GM19035 (cell line): ENCODE measurements around the gene UBTF.

Experiments used
- ATAC-seq: cut with Tn5 transposase; IDR thresholded peaks from one replicate; pipeline ENCODE4 v1.9.1; 2021; ENCODE audit not compliant: unreplicated experiment

Gene UBTF

DNA sequence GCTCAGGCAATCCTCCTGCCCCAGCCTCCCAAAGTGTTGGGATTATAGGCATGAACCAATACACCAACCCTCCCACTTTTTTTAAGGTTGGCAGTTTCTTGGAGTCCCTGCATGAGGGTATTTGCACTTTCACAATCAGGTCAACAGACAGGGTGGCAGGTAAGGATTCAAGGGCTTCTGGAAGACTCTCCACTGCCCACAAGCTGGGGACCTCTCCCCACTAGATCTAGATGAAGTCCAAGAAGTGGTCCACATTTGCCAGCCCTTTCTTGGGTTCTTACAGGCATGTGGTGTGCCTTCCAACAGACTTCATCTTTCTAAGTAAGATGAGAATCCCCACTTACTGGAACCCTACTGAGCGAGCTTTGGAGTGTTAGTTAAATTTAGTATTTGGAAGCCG is 45.0 kb downstream of the UBTF start:
- ATAC-seq = no peak

GRCh38 chr17:44171931-44172455 is 47.5 kb downstream of the UBTF start:
- ATAC-seq = no peak

- no peak for ATAC-seq
These were observed 48.8 kb downstream of the UBTF start, which contains the start of gene ASB16 for GRCh38 chr17:44170499-44171201. ASB16 (plus strand) TSS chr17:44170704; CDS start chr17:44170790, 86 bp downstream.

DNA sequence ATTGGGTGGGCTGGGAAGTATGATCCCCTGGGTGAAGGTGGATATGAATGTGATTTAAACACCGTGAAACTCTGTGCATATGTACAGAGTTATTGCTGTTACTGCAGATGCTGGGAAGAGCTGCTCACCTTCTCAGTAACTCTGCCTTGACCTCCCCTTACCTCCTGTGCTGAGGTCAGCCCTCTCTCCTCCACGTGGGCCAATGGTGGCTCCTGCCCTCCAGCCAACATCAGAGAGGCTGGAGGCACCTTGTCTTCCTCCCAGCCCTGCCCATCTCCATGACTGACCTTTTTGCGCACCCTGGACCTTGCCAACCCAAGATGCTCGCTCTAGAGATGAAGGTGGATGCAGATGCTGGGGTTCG is 49.4 kb downstream of the UBTF start:
- ATAC-seq = no peak

DNA sequence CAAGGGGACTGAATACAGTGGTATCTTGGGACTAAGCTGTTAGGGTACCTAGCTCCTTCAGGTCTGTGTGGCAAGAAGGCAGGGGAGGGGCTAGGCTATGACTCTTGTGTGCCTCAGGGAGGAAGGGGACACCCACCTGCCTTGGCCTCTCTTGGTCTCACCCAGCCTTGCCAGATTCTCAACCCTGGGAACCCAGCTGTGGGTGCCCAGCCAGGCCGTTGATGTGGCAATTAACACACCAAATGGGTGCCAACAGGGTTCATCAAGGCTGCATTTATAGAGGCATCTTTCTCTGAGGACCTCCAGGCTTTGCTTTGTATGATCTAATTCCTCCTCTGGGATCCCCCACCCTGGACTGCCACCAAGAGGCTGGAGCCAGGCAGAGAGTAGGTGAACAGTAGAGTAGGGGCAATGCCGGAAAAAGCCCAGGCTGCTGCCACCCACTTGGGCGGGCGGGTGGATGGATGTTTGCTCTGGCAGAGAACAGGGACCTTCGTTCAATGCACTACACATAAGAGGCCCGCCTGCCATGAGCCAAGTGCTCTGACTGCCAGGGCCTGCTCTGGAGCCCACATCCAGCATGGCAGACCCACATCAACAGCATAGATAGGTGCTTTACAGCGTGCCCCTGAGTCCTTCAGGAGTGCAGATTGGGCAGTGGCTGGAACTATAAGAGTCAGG is 52.2 kb downstream of the UBTF start:
- ATAC-seq = no peak

GRCh38 chr17:44164476-44164875 is 55.0 kb downstream of the UBTF start:
- ATAC-seq = no peak

DNA sequence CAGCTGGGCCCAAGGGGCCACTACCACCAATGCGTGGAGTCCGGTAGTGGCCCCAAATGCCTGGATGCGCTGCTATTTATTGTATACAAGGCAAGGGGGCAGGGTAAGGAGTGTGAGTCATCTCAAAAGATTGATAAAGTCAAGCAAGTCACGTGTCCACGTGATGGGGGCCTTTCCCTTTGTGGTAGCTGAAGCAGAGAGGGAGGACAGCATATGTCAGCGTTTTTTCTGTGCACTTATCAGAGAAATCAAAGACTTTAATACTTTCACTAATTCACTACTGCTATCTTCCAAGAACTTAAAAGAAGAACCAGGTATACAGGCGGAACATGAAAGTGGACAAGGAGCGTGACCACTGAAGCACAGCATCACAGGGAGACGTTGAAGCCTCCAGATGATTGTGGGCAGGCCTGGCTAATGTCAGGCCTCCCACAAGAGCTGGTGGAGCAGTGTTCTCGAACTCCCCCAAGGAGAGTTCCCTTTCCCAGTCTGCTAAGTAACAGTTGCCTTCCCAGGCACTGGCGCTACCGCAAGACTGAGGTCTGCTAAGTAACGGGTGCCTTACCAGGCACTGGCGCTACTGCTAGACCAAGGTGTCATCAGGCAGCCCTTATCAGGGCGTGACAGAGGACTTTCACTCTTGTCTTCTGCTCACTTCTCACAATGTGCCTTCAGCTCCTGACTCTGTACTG is 59.8 kb downstream of the UBTF start:
- no peak for ATAC-seq

DNA sequence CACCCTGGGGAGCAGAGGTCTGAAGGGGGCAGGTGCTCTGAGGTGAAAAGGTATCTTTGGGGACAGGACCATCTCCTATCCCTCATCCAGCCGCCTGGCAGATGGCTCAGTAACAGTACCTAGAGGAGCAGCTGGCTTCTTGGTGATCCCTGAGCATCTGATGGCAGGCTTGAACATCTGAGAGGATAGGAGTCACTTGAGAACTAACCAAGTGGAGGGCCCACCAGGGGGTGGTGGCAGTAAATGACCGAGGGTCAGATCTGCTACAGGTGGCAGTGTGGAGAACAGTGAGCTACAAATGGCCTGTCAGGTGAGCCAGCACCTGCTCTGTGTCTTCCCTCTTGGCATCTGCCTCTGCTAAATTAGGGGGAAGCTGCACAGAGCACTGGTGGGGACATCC is 64.0 kb downstream of the UBTF start:
- ATAC-seq = no peak
